Measurements from ENCODE around the gene PTPRR. TPM values are rescaled to one million over a fixed set of nuclear protein-coding genes. Genes with fewer than 3 reads are reported as not detected.

PTPRR gene
- total and polyA plus RNA-seq, 2 donors (not counting 3 experiments of a cell fraction or from before 2014, with no cell fraction given): 0.46 to 1.1 TPM

GRCh38 chr12:70852416-70853150 is 68.0 kb downstream of the PTPRR start:
- POLR2A ChIA-PET: no interaction called here
- no peak overlapping the region for H3K4me2 ChIP-seq (ENCODE audit: insufficient read depth, low read length)

GRCh38 chr12:70849265-70849960 is 71.1 kb downstream of the PTPRR start:
- Histone ChIP-seq H3K27me3 (ENCODE audit: control insufficient read depth in 2 of 2, insufficient read depth in 2 of 2, low read length in 2 of 2) (peaks cover 3 to 5% of the 10 kb centered on the region in 2 experiments), H4K20me1 (replicated peaks; ENCODE audit: control insufficient read depth, extremely low read depth, insufficient read depth, low read length) (no peaks in the 10 kb centered on the region), H3K9me1 (replicated peaks; ENCODE audit: control insufficient read depth, extremely low read depth, insufficient read depth, low read length) (no peaks in the 10 kb centered on the region), H3K4me2 (ENCODE audit: insufficient read depth, low read length) (no peak overlapping the region), H3K9me3 (replicated peaks; ENCODE audit: control insufficient read depth, insufficient read depth, low read length) (no peaks in the 10 kb centered on the region), H3K36me3 (ENCODE audit: control insufficient read depth in 2 of 2, extremely low read depth in 1 of 2, insufficient read depth in 2 of 2, low read length in 2 of 2) (no peaks in the 10 kb centered on the region), H3K27ac (ENCODE audit: insufficient read depth, low read depth, low read length) (no peak overlapping the region), H3K79me2 (ENCODE audit: control insufficient read depth, insufficient read depth, low read length) (no peaks in the 10 kb centered on the region), H2AFZ (ENCODE audit: low read depth, low read length) (no peak overlapping the region), H3K9ac (replicated peaks; ENCODE audit: extremely low read depth, insufficient read depth, low read length) (no peak overlapping the region), H3K4me1 (ENCODE audit: control insufficient read depth, extremely low read depth, insufficient read depth, low read length) (no peaks in the 10 kb centered on the region), H3K4me3 (replicated peaks in 1 of 3; ENCODE audit: insufficient read depth in 1 of 3, low read depth in 1 of 3, low read length in 3 of 3) (no peak overlapping the region)
- POLR2A ChIA-PET: no interaction called here
- intact Hi-C loops (cut with micrococcal nuclease): loop anchor here (1.0 to 2.0 kb wide), 2 partner anchors 116 to 971 kb away; no protein-coding TSS in a partner anchor
- CTCF ChIA-PET: interaction anchor here (0.8 to 2.4 kb wide), 10 partner anchors 9 to 971 kb away, joined by 3 to 66 read pairs (median 4); no protein-coding TSS in a partner anchor
- TF ChIP-seq EZH2 (IDR thresholded peaks at IDR 0.05; ENCODE audit: borderline replicate concordance, low read depth, low read length, severe bottlenecking) (no peak), GATA2 (IDR thresholded peaks at IDR 0.05; ENCODE audit: insufficient read depth, insufficient read length, low read depth, low read length) (no peak), CTCF (IDR thresholded peaks at IDR 0.05; ENCODE audit: extremely low read depth in 1 of 2, insufficient read depth in 1 of 2, low read depth in 1 of 2, low read length in 2 of 2) (peak in 1 of 2 donors; percentile 20)
- no TSS peak for BruUV-seq (replicated peaks)
- FAIRE-seq: peak; percentile 55
- peak; percentile 39 for DNase-seq (ENCODE audit: low read depth, low spot score)
- dilution Hi-C loops (cut with MboI; ENCODE audit: extremely low pct_ligation_motif_present, low sequenced_read_pairs): no loop called here

More at GRCh38 chr12:70852416-70853150, 68.0 kb downstream of the PTPRR start:
- no peak for FAIRE-seq
- Histone ChIP-seq H4K20me1 (replicated peaks; ENCODE audit: control insufficient read depth, extremely low read depth, insufficient read depth, low read length) (no peaks in the 10 kb centered on the region), H3K36me3 (ENCODE audit: control insufficient read depth in 2 of 2, extremely low read depth in 1 of 2, insufficient read depth in 2 of 2, low read length in 2 of 2) (no peaks in the 10 kb centered on the region), H3K27me3 (ENCODE audit: control insufficient read depth in 2 of 2, insufficient read depth in 2 of 2, low read length in 2 of 2) (peaks cover 3 to 5% of the 10 kb centered on the region in 2 experiments), H3K9me1 (replicated peaks; ENCODE audit: control insufficient read depth, extremely low read depth, insufficient read depth, low read length) (no peaks in the 10 kb centered on the region), H3K4me1 (ENCODE audit: control insufficient read depth, extremely low read depth, insufficient read depth, low read length) (no peaks in the 10 kb centered on the region), H3K27ac (ENCODE audit: insufficient read depth, low read depth, low read length) (no peak overlapping the region), H3K9me3 (replicated peaks; ENCODE audit: control insufficient read depth, insufficient read depth, low read length) (no peaks in the 10 kb centered on the region), H3K4me3 (replicated peaks in 1 of 3; ENCODE audit: insufficient read depth in 1 of 3, low read depth in 1 of 3, low read length in 3 of 3) (no peak overlapping the region), H2AFZ (ENCODE audit: low read depth, low read length) (no peak overlapping the region), H3K79me2 (ENCODE audit: control insufficient read depth, insufficient read depth, low read length) (no peaks in the 10 kb centered on the region), H3K9ac (replicated peaks; ENCODE audit: extremely low read depth, insufficient read depth, low read length) (no peak overlapping the region)
- dilution Hi-C loops (cut with MboI; ENCODE audit: extremely low pct_ligation_motif_present, low sequenced_read_pairs) (no loop called here), intact Hi-C loops (cut with micrococcal nuclease) (no loop called here)
- no peak for DNase-seq (ENCODE audit: low read depth, low spot score)
- TF ChIP-seq MAX (IDR thresholded peaks at IDR 0.05; ENCODE audit: insufficient read depth, insufficient read length) (no peak), MYC (IDR thresholded peaks at IDR 0.05; ENCODE audit: low read depth, low read length) (no peak), POLR2A (IDR thresholded peaks at IDR 0.05; ENCODE audit: low read depth, low read length) (no peak), JUN (IDR thresholded peaks at IDR 0.05; ENCODE audit: borderline replicate concordance, insufficient read depth, insufficient read length, low read depth) (no peak)
- CTCF ChIA-PET: interaction anchor here (0.6 to 1.4 kb wide), 3 partner anchors 12 to 119 kb away, joined by 3 to 4 read pairs (median 3); no protein-coding TSS in a partner anchor
- no TSS peak for BruUV-seq (replicated peaks)
